SU-DHL-6 (cell line): ENCODE results near the gene PTRH1.
A peak's percentile ranks its signal among the peaks of the same experiment; 100 is the strongest.

ENCODE experiments used
- H2AFZ ChIP-seq: fragments of 200-600 bp; sonication (generic); 2 replicates; pipeline ENCODE4 v1.6.1; 2014; ENCODE audit warnings: low read depth, mild to moderate bottlenecking, moderate library complexity, mixed read lengths, antibody characterized with exemption, low read length; ENCODE audit not compliant: severe bottlenecking
- H3F3A ChIP-seq: fragments of 200-600 bp; shearing (Covaris generic); 2 replicates; pipeline ENCODE4 v1.6.0; 2016; ENCODE audit warnings: antibody characterized with exemption, mild to moderate bottlenecking; ENCODE audit not compliant: insufficient read depth
- H3K27ac ChIP-seq: fragments of 200-600 bp; sonication (generic); 2 replicates; pipeline ENCODE4 v1.5.1; 2016; ENCODE audit warnings: low read depth, mild to moderate bottlenecking, low read length, moderate library complexity, mixed read lengths
- H3K27me3 ChIP-seq: fragments of 200-600 bp; sonication (generic), shearing (Covaris generic); 2 replicates; pipeline ENCODE4 v1.6.0; 2014; ENCODE audit warnings: mild to moderate bottlenecking, low read length
- H3K36me3 ChIP-seq: fragments of 200-600 bp; sonication (generic); 2 replicates; pipeline ENCODE4 v1.6.1; 2014; ENCODE audit warnings: mild to moderate bottlenecking, low read length, mixed read lengths
- H3K4me2 ChIP-seq: fragments of 300-600, 200-600 bp; shearing (Covaris generic), sonication (generic); 2 replicates; pipeline ENCODE4 v1.6.0; 2014; ENCODE audit warnings: low read length, low read depth, mild to moderate bottlenecking; ENCODE audit not compliant: poor library complexity, severe bottlenecking
- H3K4me3 ChIP-seq: fragments of 200-600 bp; sonication (generic); 2 replicates; pipeline ENCODE4 v1.5.1; 2014; ENCODE audit warnings: antibody characterized with exemption, low read length, mild to moderate bottlenecking, mixed read lengths; ENCODE audit not compliant: insufficient read depth, poor library complexity, severe bottlenecking
- H3K79me2 ChIP-seq: fragments of 200-600 bp; sonication (generic); 2 replicates; pipeline ENCODE4 v1.6.1; 2014; ENCODE audit warnings: mild to moderate bottlenecking, low read length, moderate library complexity; ENCODE audit not compliant: insufficient read depth
- H3K9ac ChIP-seq: fragments of 200-600 bp; sonication (generic); 2 replicates; pipeline ENCODE4 v1.7.0; 2014; ENCODE audit warnings: mild to moderate bottlenecking, low read length
- H3K9me2 ChIP-seq: fragments of 200-600 bp; sonication (generic); replicated peaks from 2 replicates; pipeline ENCODE4 v1.6.1; 2014; ENCODE audit warnings: low read length; ENCODE audit not compliant: insufficient read depth
- H3K9me3 ChIP-seq: fragments of 200-600 bp; sonication (generic); 2 replicates; pipeline ENCODE4 v1.6.1; 2014; ENCODE audit warnings: low read length, mixed read lengths; ENCODE audit not compliant: insufficient read depth
- H4K20me1 ChIP-seq: fragments of 200-600 bp; sonication (generic); 2 replicates; pipeline ENCODE4 v1.6.1; 2014; ENCODE audit warnings: low read depth, mild to moderate bottlenecking, antibody characterized with exemption, low read length, moderate library complexity, mixed read lengths
- CTCF ChIP-seq: fragments of 200-600 bp; sonication (generic); IDR thresholded peaks from one replicate; pipeline ENCODE4 v1.5.1; 2017; ENCODE audit warnings: antibody characterized with exemption, mild to moderate bottlenecking, low read length, moderate library complexity; ENCODE audit not compliant: insufficient read depth, poor library complexity, severe bottlenecking
- EZH2phosphoT487 ChIP-seq: fragments of 200-600 bp; sonication (generic), shearing (Covaris generic); conservative IDR thresholded peaks from 2 replicates; pipeline ENCODE4 v1.6.1; 2018; ENCODE audit warnings: mild to moderate bottlenecking, antibody characterized with exemption, low read length, moderate library complexity, mixed read lengths

Gene PTRH1

GRCh38 chr9:127710204-127710783, 5.2 kb downstream of the PTRH1 start:
- no peak overlapping the region for H3K27ac ChIP-seq
- no peak overlapping the region for H3K9ac ChIP-seq
- H2AFZ ChIP-seq: no peak overlapping the region
- H3K9me2 ChIP-seq: no peaks in the 10 kb centered on the region
- TF ChIP-seq EZH2phosphoT487 (no peak), CTCF (no peak)
- no peak overlapping the region for H3K4me3 ChIP-seq
- no peaks in the 10 kb centered on the region for H3K79me2 ChIP-seq
- no peak overlapping the region for H3K4me2 ChIP-seq
- no peaks in the 10 kb centered on the region for H3K36me3 ChIP-seq
- H4K20me1 ChIP-seq: no peaks in the 10 kb centered on the region
- H3F3A ChIP-seq: no peaks in the 10 kb centered on the region
- no peaks in the 10 kb centered on the region for H3K27me3 ChIP-seq
- no peaks in the 10 kb centered on the region; the same call in 1 of the 2 replicates for H3K9me3 ChIP-seq

DNA sequence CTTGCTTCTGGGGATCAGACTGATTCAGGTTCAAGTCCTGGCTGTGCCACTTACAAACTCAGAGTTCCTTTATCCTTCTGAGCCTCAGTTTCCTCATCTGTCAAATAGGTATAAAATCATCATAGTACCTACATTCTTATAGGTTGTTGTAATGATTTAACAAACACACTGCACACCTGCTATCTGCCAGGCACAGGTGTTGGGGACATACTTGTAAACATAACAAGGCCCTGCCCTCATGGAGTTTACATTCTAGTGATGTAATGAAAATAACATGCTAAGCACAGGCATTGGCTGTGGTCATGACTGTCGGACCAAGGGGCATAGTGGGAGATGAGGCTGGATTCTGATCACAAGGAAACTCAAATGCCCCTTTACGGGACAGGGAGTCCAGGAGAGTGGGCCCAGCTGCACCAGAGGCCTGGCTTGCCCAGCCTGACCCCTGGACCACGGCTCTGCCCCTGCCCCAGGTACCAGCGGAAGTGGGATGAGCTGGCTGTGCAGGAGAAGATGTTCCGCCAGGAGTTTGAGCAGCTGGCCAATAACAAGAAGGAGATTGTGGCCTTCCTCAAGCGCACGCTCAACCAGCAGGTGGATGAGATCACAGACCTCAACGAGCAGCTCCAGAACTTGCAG, 6.4 kb downstream of the PTRH1 start:
- H3K27me3 ChIP-seq: no peaks in the 10 kb centered on the region
- no peaks in the 10 kb centered on the region for H3K9me2 ChIP-seq
- no peaks in the 10 kb centered on the region; the same call in 1 of the 2 replicates for H3K9me3 ChIP-seq
- no peaks in the 10 kb centered on the region for H4K20me1 ChIP-seq
- H3K79me2 ChIP-seq: no peaks in the 10 kb centered on the region
- no peaks in the 10 kb centered on the region for H3F3A ChIP-seq
- no peak overlapping the region for H3K4me2 ChIP-seq
- no peak overlapping the region for H2AFZ ChIP-seq
- H3K36me3 ChIP-seq: no peaks in the 10 kb centered on the region
- no peak overlapping the region for H3K4me3 ChIP-seq
- H3K9ac ChIP-seq: no peak overlapping the region
- H3K27ac ChIP-seq: no peak overlapping the region
- no peak for TF ChIP-seq EZH2phosphoT487
- TF ChIP-seq CTCF: no peak

DNA sequence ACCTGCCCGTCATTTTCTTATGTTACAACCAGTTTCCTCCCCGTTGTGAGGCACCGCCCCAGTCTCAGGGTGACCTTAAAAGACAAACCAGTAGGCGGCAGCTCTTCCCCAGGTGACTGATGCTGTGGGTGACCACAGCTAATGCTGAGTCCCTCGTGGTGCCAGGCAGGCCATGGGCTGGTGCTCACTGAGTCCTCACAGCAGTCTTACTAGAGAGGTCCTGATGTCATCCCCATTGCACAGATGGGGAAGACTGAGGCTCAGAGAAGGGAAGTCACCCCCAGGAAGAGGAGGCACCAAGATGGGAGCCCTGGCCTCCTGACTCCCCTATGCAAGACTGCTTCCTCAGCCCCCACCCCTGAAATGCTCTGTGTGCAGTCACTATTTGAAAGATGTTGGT, 7.7 kb downstream of the PTRH1 start:
- Histone ChIP-seq H3F3A (no peaks in the 10 kb centered on the region), H2AFZ (no peak overlapping the region), H3K79me2 (no peaks in the 10 kb centered on the region), H3K9me3 (no peaks in the 10 kb centered on the region; the same call in 1 of the 2 replicates), H3K4me2 (no peak overlapping the region), H3K27me3 (no peaks in the 10 kb centered on the region), H3K36me3 (no peaks in the 10 kb centered on the region), H3K4me3 (no peak overlapping the region), H3K9ac (no peak overlapping the region), H3K9me2 (no peaks in the 10 kb centered on the region), H4K20me1 (no peaks in the 10 kb centered on the region), H3K27ac (no peak overlapping the region)
- TF ChIP-seq CTCF (peak; percentile 28), EZH2phosphoT487 (no peak)
